Measurements from ENCODE around the gene METTL22.

The METTL22 gene

GRCh38 chr16:8628981-8629725 is 7.7 kb downstream of the METTL22 start:
- Histone ChIP-seq H3K27me3 (ENCODE audit: insufficient read depth, low read depth, severe bottlenecking) (no peaks in the 10 kb centered on the region), H3K9me3 (ENCODE audit: severe bottlenecking) (no peaks in the 10 kb centered on the region), H3K4me3 (ENCODE audit: low read depth, low read length) (no peak overlapping the region), H3K27ac (no peak overlapping the region), H3K36me3 (peaks cover 72% of the 10 kb centered on the region)
- no peak for TF ChIP-seq CTCF (IDR thresholded peaks at IDR 0.05; ENCODE audit: low read depth, low read length)
- no peak for DNase-seq

- no peak for DNase-seq
- H3K36me3 ChIP-seq: peaks cover 75% of the 10 kb centered on the region
- H3K9me3 ChIP-seq (ENCODE audit: severe bottlenecking): no peaks in the 10 kb centered on the region
- H3K27ac ChIP-seq: no peak overlapping the region
- H3K4me3 ChIP-seq (ENCODE audit: low read depth, low read length): no peak overlapping the region
- TF ChIP-seq CTCF (IDR thresholded peaks at IDR 0.05; ENCODE audit: low read depth, low read length): no peak
- H3K27me3 ChIP-seq (ENCODE audit: insufficient read depth, low read depth, severe bottlenecking): no peaks in the 10 kb centered on the region
Observed at GRCh38 chr16:8630255-8630953, 8.9 kb downstream of the METTL22 start.

GRCh38 chr16:8631373-8631772 is 9.9 kb downstream of the METTL22 start:
- Histone ChIP-seq H3K4me3 (ENCODE audit: low read depth, low read length) (no peak overlapping the region), H3K27me3 (ENCODE audit: insufficient read depth, low read depth, severe bottlenecking) (no peaks in the 10 kb centered on the region), H3K36me3 (peaks cover 76% of the 10 kb centered on the region), H3K9me3 (ENCODE audit: severe bottlenecking) (no peaks in the 10 kb centered on the region), H3K27ac (no peak overlapping the region)
- no peak for TF ChIP-seq CTCF (IDR thresholded peaks at IDR 0.05; ENCODE audit: low read depth, low read length)
- no peak for DNase-seq

GRCh38 chr16:8631818-8632465 is 10.4 kb downstream of the METTL22 start:
- no peaks in the 10 kb centered on the region for H3K9me3 ChIP-seq (ENCODE audit: severe bottlenecking)
- no peak overlapping the region for H3K27ac ChIP-seq
- H3K4me3 ChIP-seq (ENCODE audit: low read depth, low read length): no peak overlapping the region
- H3K36me3 ChIP-seq: peaks cover 79% of the 10 kb centered on the region
- no peaks in the 10 kb centered on the region for H3K27me3 ChIP-seq (ENCODE audit: insufficient read depth, low read depth, severe bottlenecking)
- no peak for TF ChIP-seq CTCF (IDR thresholded peaks at IDR 0.05; ENCODE audit: low read depth, low read length)
- no peak for DNase-seq

GRCh38 chr16:8632675-8633182 is 11.2 kb downstream of the METTL22 start:
- no peaks in the 10 kb centered on the region for H3K27me3 ChIP-seq (ENCODE audit: insufficient read depth, low read depth, severe bottlenecking)
- DNase-seq: no peak
- peaks cover 75% of the 10 kb centered on the region for H3K36me3 ChIP-seq
- no peak overlapping the region for H3K4me3 ChIP-seq (ENCODE audit: low read depth, low read length)
- no peaks in the 10 kb centered on the region for H3K9me3 ChIP-seq (ENCODE audit: severe bottlenecking)
- H3K27ac ChIP-seq: no peak overlapping the region
- TF ChIP-seq CTCF (IDR thresholded peaks at IDR 0.05; ENCODE audit: low read depth, low read length): no peak

Measured in WERI-Rb-1 (cell line).